SH-SY5Y (cell line): ENCODE data around the gene SIPA1L3.

Experiments
- GATA2 ChIP-seq: IDR thresholded peaks from 2 replicates; pipeline ENCODE4 v1.6.1; 2011; ENCODE audit warnings: mild to moderate bottlenecking, low read depth, low read length
- GATA3 ChIP-seq: IDR thresholded peaks from 2 replicates; pipeline ENCODE4 v1.6.1; 2011; ENCODE audit warnings: low read depth, mild to moderate bottlenecking, low read length, moderate library complexity

GRCh38 chr19:38247734-38248268 lies 340.8 kb downstream of the SIPA1L3 start:
- no peak for TF ChIP-seq GATA3
- TF ChIP-seq GATA2: no peak
